Activated naive CD4-positive, alpha-beta T cell treated with anti-CD3 and anti-CD28 coated beads for 36 hours (primary cell): ENCODE data around the gene RYR2. TPM values are rescaled to one million over a fixed set of nuclear protein-coding genes. Genes with fewer than 3 reads are reported as not detected.
"Not testable (repeated sequence)": the region's sequence is repeated elsewhere in the genome, so short reads cannot be mapped to it uniquely, and the experiment has no call there.

Experiments
- CTCF ChIA-PET: fragments of 350-600 bp; sonication (Branson Sonifier 250); formaldehyde crosslinking; loops from one replicate; lab custom pipeline; 2021; ENCODE audit warnings: antibody characterized with exemption; lab: Charles Lee
- DNase-seq: peaks from one replicate; pipeline ENCODE4 v3.0.0-alpha.2; 2020
- H3K27ac Mint-ChIP-seq: one replicate; pipeline ENCODE4 v1.8.0; 2021; ENCODE audit warnings: mild to moderate bottlenecking, mixed read lengths
- H3K27me3 Mint-ChIP-seq: one replicate; pipeline ENCODE4 v1.8.0; 2021; ENCODE audit warnings: low read depth, mixed read lengths
- H3K36me3 Mint-ChIP-seq: one replicate; pipeline ENCODE4 v1.8.0; 2021; ENCODE audit warnings: low read depth, mixed read lengths
- H3K4me1 Mint-ChIP-seq: one replicate; pipeline ENCODE4 v1.8.0; 2021; ENCODE audit warnings: low read depth, mixed read lengths
- H3K4me3 Mint-ChIP-seq: one replicate; pipeline ENCODE4 v1.8.0; 2021; ENCODE audit warnings: mild to moderate bottlenecking, moderate library complexity, mixed read lengths
- H3K9me3 Mint-ChIP-seq: one replicate; pipeline ENCODE4 v1.8.0; 2021; ENCODE audit warnings: mixed read lengths
- intact Hi-C: fragments of 100-400 bp; cut with micrococcal nuclease; formaldehyde crosslinking; loops from one replicate; pipeline ENCODE4 v1.15.1; 2023
- total RNA-seq, 2 experiments: library from RNA; stranded (reverse); gene quantifications; one replicate each; pipeline ENCODE4 v1.2.3, GENCODE V29; 2021

RYR2 gene
- total RNA-seq, 2 experiments from 2014 or later, result not detected

GRCh38 chr1:237591353-237591752 is 549.4 kb downstream of the RYR2 start:
- intact Hi-C loops, result no loop called here
- CTCF ChIA-PET, result no interaction called here
- Mint-ChIP-seq H3K9me3 (peaks cover 10% of the 10 kb centered on the region), H3K4me1 (no peaks in the 10 kb centered on the region), H3K27me3 (peaks cover 3% of the 10 kb centered on the region), H3K36me3 (no peaks in the 10 kb centered on the region), H3K27ac (no peak overlapping the region), H3K4me3 (no peak overlapping the region)
- DNase-seq, result no peak

- H3K9me3 Mint-ChIP-seq, H3K27ac Mint-ChIP-seq, intact Hi-C loops, DNase-seq, H3K36me3 Mint-ChIP-seq, H3K4me1 Mint-ChIP-seq, H3K27me3 Mint-ChIP-seq, CTCF ChIA-PET, H3K4me3 Mint-ChIP-seq: not testable (repeated sequence)
These were observed 561.1 kb downstream of the RYR2 start for GRCh38 chr1:237603036-237603568.

GRCh38 chr1:237608433-237608832 is 566.4 kb downstream of the RYR2 start:
- Mint-ChIP-seq H3K27ac (no peak overlapping the region), H3K9me3 (peaks cover 4% of the 10 kb centered on the region), H3K27me3 (no peaks in the 10 kb centered on the region), H3K4me3 (no peak overlapping the region), H3K4me1 (no peaks in the 10 kb centered on the region), H3K36me3 (no peaks in the 10 kb centered on the region)
- intact Hi-C loops, result no loop called here
- no peak for DNase-seq
- CTCF ChIA-PET, result no interaction called here

GRCh38 chr1:237610157-237610556 is 568.2 kb downstream of the RYR2 start:
- no peaks in the 10 kb centered on the region for H3K27me3 Mint-ChIP-seq
- H3K4me3 Mint-ChIP-seq, result no peak overlapping the region
- H3K36me3 Mint-ChIP-seq, result no peaks in the 10 kb centered on the region
- no peak for DNase-seq
- peaks cover 4% of the 10 kb centered on the region for H3K9me3 Mint-ChIP-seq
- CTCF ChIA-PET, result interaction anchor here (0.7 kb wide), 1 partner anchor 218 kb away, joined by 3 read pairs; no protein-coding TSS in a partner anchor
- intact Hi-C loops, result no loop called here
- no peaks in the 10 kb centered on the region for H3K4me1 Mint-ChIP-seq
- H3K27ac Mint-ChIP-seq, result no peak overlapping the region

- Mint-ChIP-seq H3K27me3 (no peaks in the 10 kb centered on the region), H3K4me3 (no peak overlapping the region), H3K36me3 (no peaks in the 10 kb centered on the region), H3K27ac (no peak overlapping the region), H3K9me3 (peaks cover 12% of the 10 kb centered on the region), H3K4me1 (no peaks in the 10 kb centered on the region)
- intact Hi-C loops, result no loop called here
- CTCF ChIA-PET, result no interaction called here
- DNase-seq, result no peak
These were observed 572.0 kb downstream of the RYR2 start for GRCh38 chr1:237613984-237614383.

- CTCF ChIA-PET, result no interaction called here
- no peak for DNase-seq
- H3K36me3 Mint-ChIP-seq, result no peaks in the 10 kb centered on the region
- H3K4me3 Mint-ChIP-seq, result no peak overlapping the region
- H3K9me3 Mint-ChIP-seq, result peaks cover 19% of the 10 kb centered on the region
- H3K4me1 Mint-ChIP-seq, result no peaks in the 10 kb centered on the region
- intact Hi-C loops, result no loop called here
- H3K27me3 Mint-ChIP-seq, result no peaks in the 10 kb centered on the region
- no peak overlapping the region for H3K27ac Mint-ChIP-seq
These were observed 577.6 kb downstream of the RYR2 start for GRCh38 chr1:237619553-237619952.

- Mint-ChIP-seq H3K4me1 (no peaks in the 10 kb centered on the region), H3K36me3 (no peaks in the 10 kb centered on the region), H3K4me3 (no peak overlapping the region), H3K27me3 (no peaks in the 10 kb centered on the region), H3K9me3 (peaks cover 9% of the 10 kb centered on the region), H3K27ac (no peak overlapping the region)
- intact Hi-C loops, result no loop called here
- DNase-seq, result no peak
- CTCF ChIA-PET, result no interaction called here
These were observed 592.9 kb downstream of the RYR2 start for GRCh38 chr1:237634922-237635321.

- no peaks in the 10 kb centered on the region for H3K36me3 Mint-ChIP-seq
- DNase-seq, result no peak
- CTCF ChIA-PET, result no interaction called here
- no peak overlapping the region for H3K27ac Mint-ChIP-seq
- H3K4me1 Mint-ChIP-seq, result no peaks in the 10 kb centered on the region
- H3K4me3 Mint-ChIP-seq, result no peak overlapping the region
- H3K9me3 Mint-ChIP-seq, result peaks cover 6% of the 10 kb centered on the region
- no peaks in the 10 kb centered on the region for H3K27me3 Mint-ChIP-seq
- intact Hi-C loops, result no loop called here
These were observed 596.6 kb downstream of the RYR2 start for GRCh38 chr1:237638555-237638954.

- Mint-ChIP-seq H3K27me3 (no peaks in the 10 kb centered on the region), H3K4me3 (no peak overlapping the region), H3K9me3 (peaks cover 1% of the 10 kb centered on the region), H3K4me1 (no peaks in the 10 kb centered on the region), H3K36me3 (no peaks in the 10 kb centered on the region), H3K27ac (no peak overlapping the region)
- CTCF ChIA-PET, result no interaction called here
- intact Hi-C loops, result no loop called here
- DNase-seq, result no peak
These were observed 598.2 kb downstream of the RYR2 start for GRCh38 chr1:237640011-237640671.

- Mint-ChIP-seq H3K4me3 (no peak overlapping the region), H3K9me3 (peaks cover 1% of the 10 kb centered on the region), H3K27me3 (no peaks in the 10 kb centered on the region), H3K36me3 (no peaks in the 10 kb centered on the region), H3K27ac (no peak overlapping the region), H3K4me1 (no peaks in the 10 kb centered on the region)
- intact Hi-C loops, result no loop called here
- CTCF ChIA-PET, result no interaction called here
- no peak for DNase-seq
These were observed 599.0 kb downstream of the RYR2 start for GRCh38 chr1:237640966-237641365.

- intact Hi-C loops, result no loop called here
- H3K27ac Mint-ChIP-seq, result no peak overlapping the region
- no peaks in the 10 kb centered on the region for H3K4me1 Mint-ChIP-seq
- DNase-seq, result no peak
- no peak overlapping the region for H3K4me3 Mint-ChIP-seq
- no peaks in the 10 kb centered on the region for H3K27me3 Mint-ChIP-seq
- CTCF ChIA-PET, result no interaction called here
- no peaks in the 10 kb centered on the region for H3K9me3 Mint-ChIP-seq
- no peaks in the 10 kb centered on the region for H3K36me3 Mint-ChIP-seq
These were observed 608.8 kb downstream of the RYR2 start for GRCh38 chr1:237650809-237651208.

GRCh38 chr1:237655778-237656177 is 613.8 kb downstream of the RYR2 start:
- intact Hi-C loops, result no loop called here
- no peak overlapping the region for H3K27ac Mint-ChIP-seq
- H3K27me3 Mint-ChIP-seq, result no peaks in the 10 kb centered on the region
- no peaks in the 10 kb centered on the region for H3K4me1 Mint-ChIP-seq
- no peak overlapping the region for H3K4me3 Mint-ChIP-seq
- CTCF ChIA-PET, result no interaction called here
- H3K36me3 Mint-ChIP-seq, result no peaks in the 10 kb centered on the region
- no peak for DNase-seq
- H3K9me3 Mint-ChIP-seq, result no peaks in the 10 kb centered on the region

GRCh38 chr1:237664348-237664747 is 622.4 kb downstream of the RYR2 start:
- no peaks in the 10 kb centered on the region for H3K36me3 Mint-ChIP-seq
- DNase-seq, result no peak
- intact Hi-C loops, result no loop called here
- CTCF ChIA-PET, result no interaction called here
- no peaks in the 10 kb centered on the region for H3K27me3 Mint-ChIP-seq
- no peak overlapping the region for H3K27ac Mint-ChIP-seq
- peaks cover 3% of the 10 kb centered on the region for H3K9me3 Mint-ChIP-seq
- no peaks in the 10 kb centered on the region for H3K4me1 Mint-ChIP-seq
- no peak overlapping the region for H3K4me3 Mint-ChIP-seq
